ENCODE data around the gene ASRGL1. TPM values are rescaled to one million over a fixed set of nuclear protein-coding genes. Genes with fewer than 3 reads are reported as not detected.
A peak's percentile ranks its signal among the peaks of the same experiment; 100 is the strongest.
"Not testable (repeated sequence)": the region's sequence is repeated elsewhere in the genome, so short reads cannot be mapped to it uniquely, and the experiment has no call there.

The ASRGL1 gene
- total RNA-seq, 1 experiment from 2014 or later = 27.7 TPM

DNA sequence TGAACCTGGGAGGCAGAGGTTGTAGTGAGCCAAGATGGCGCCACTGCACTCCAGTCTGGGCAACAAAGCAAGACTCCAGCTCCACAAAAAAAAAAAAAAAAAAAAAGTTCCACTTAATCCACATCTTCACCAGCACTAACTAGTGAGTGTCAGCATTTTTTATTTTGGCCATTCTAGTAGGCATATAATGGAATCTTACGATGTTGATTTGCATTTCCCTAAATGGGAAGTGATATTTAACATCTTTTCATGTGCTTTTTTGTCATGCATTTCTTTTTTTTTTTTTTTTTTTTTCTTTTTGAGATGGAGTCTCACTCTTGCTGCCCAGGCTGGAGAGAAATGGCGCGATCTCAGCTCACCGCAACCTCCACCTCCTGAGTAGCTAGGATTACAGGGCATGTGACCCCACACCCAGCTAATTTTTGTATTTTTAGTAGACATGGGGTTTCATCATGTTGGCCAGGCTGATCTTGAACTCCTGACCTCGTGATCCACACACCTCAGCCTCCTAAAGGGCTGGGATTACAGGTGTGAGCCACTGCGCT is 6.5 kb downstream of the ASRGL1 start:
- in situ Hi-C loops (cut with HindIII; ENCODE audit: low pct_unique_long_range_greater_than_20kb, low sequenced_read_pairs); DNase-seq (ENCODE audit: low read depth): not testable (repeated sequence)

DNA sequence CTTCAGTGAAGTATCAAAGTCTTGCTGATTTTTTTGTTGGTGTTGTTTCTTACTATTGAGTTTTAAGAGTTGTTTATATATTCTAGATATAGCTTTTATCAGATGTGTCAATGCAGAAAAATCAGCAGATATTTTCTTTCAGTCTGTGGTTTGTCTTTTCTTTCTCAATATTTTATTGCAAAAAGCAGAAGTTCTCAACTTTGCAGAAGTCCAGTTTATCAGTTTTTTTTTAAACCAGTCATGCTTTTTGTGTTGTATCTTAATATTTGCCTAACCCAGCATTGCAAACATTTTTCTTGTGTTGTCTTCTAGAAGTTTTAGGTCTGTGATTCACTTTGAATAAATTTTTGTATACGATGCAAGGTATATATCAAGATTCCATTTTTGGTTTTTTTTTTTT is 7.0 kb downstream of the ASRGL1 start:
- in situ Hi-C loops (cut with HindIII; ENCODE audit: low pct_unique_long_range_greater_than_20kb, low sequenced_read_pairs) = no loop called here
- no peak for DNase-seq (ENCODE audit: low read depth)

DNA sequence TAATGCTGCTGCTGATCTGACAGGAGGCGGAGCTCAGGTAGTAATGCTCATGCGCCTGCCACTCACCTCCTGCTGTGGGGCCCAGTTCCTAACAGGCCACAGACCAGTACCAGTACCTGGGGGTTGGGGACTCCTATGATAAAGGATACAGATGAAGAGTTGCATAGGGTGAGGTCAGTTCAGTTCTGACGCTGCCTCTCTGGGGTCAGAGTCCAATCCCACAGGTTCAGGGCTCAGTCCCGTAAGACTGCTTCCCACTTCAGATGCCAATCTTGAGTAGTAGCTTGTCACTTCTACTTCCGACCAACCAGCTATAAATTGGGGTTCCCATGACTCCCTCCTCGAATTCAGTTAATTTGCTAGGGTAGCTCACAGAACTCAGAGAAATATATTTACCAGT is 8.6 kb downstream of the ASRGL1 start:
- DNase-seq (ENCODE audit: low read depth) = no peak
- in situ Hi-C loops (cut with HindIII; ENCODE audit: low pct_unique_long_range_greater_than_20kb, low sequenced_read_pairs) = no loop called here

DNA sequence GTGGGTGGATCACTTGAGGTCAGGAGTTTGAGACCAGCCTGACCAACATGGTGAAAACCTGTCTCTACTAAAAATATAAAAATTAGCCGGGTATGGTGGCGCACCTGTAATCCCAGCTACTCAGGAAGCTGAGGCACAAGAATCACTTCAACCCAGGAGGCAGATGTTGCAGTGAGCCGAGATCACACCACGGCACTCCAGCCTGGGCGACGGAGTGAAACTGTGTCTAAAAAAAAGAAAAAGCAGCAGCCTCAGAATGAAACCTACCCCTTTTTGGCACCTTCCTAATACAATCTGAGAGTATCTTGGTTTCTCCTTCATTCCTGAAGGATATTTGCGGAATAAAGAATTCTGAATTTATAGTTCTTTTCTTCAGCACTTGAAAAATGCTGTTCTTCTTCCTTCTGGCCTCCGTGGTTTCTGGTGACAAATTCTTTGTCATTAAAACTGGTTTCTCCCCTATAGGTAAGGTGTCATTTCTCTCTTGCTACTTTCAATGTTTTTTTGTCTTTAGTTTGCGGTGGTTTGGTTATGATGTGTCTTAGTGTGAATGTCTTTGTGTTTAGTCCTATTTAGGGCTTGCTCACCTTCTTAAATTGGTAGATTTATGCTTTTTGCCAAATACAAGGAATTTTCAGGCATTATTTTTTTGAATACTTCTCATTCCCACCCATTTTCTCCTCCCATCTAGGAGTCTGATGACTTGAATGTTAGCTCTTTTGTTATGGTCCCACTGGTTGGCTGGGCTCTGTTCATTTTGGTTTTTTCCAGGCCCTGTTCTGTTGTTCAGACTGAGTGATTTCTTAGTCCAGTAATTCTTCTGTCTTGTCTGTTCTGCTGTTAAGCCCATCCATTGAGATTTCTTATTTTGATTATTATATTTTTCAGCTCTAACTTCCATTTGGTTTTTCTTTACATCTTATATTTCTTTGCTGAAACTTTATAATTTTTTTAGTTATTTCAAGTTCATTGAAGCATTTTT is 15.4 kb downstream of the ASRGL1 start:
- in situ Hi-C loops (cut with HindIII; ENCODE audit: low pct_unique_long_range_greater_than_20kb, low sequenced_read_pairs) = no loop called here
- DNase-seq (ENCODE audit: low read depth) = no peak

DNA sequence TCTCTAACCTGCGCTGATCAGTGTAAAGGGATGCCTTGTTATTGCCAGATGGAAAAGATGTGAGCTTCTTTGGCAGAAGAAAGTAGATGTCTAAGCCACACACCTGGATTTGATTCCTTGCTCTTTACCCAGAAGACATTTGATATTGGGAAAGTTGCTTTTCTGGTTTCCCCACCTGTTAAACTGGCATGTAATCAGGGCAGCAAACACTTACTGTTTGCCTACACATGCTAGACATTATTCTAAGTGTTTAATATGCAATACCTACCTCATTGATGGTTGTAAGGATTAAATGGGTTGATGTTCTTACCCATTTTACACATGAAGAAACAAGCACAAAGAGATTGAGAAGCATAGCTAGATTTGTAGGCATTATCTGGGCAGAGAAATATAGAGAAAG is 16.6 kb downstream of the ASRGL1 start:
- in situ Hi-C loops (cut with HindIII; ENCODE audit: low pct_unique_long_range_greater_than_20kb, low sequenced_read_pairs) = no loop called here
- DNase-seq (ENCODE audit: low read depth) = no peak

DNA sequence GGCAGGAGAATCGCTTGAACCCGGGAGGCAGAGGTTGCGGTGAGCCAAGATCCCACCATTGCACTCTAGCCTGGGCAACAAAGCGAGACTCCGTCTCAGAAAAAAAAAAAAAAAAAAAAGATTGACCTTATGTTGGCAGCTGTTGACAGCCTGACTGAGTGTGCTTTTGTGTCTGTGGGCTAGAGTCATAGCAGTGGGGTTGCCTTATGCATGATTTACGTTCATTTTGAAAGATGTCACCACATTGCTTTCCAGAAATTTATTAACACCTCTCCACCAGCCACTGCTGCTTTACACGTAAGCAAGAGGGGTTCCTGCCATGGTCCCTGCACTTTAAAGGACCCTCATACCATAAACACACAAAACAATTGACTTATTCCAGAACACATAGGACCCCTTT is 21.0 kb downstream of the ASRGL1 start:
- in situ Hi-C loops (cut with HindIII; ENCODE audit: low pct_unique_long_range_greater_than_20kb, low sequenced_read_pairs) = no loop called here
- no peak for DNase-seq (ENCODE audit: low read depth)

DNA sequence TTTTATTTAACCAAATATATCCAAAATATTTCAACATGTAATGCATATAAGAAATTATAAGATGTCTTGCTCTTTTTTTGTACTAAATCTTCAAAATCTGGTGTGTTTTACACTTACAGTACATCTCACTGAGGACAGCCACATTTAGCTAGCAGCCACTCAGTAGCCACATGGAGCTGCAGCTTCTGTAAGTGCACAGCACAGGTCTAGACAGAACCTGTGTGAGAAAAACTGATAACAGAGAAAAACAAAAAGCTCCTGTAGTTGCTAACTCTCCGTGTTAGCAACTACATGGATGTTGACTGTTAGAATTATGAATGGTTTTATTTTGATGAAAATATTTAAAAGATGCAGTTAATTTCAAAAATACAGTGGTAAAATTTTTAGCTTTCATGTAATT is 22.2 kb downstream of the ASRGL1 start:
- no peak for DNase-seq (ENCODE audit: low read depth)
- in situ Hi-C loops (cut with HindIII; ENCODE audit: low pct_unique_long_range_greater_than_20kb, low sequenced_read_pairs) = no loop called here

DNA sequence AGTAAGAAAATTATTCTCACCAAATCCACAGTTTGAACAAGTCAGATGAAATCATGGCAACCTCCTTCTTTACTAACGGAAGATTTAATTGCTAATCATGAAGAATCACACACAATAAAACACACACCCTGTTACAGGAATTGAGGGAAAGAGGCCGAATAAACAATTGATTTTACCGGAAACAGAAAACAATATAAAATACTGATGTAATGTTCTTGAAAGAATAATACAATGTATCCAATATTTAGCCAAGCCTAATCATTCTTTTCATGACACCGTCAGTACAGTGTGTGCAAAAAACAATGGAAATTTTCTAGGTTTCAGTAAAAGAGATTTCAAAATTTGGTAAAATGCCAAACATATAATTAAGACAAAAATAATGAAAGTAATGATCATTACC is 23.4 kb downstream of the ASRGL1 start:
- no peak for DNase-seq (ENCODE audit: low read depth)
- in situ Hi-C loops (cut with HindIII; ENCODE audit: low pct_unique_long_range_greater_than_20kb, low sequenced_read_pairs) = no loop called here

DNA sequence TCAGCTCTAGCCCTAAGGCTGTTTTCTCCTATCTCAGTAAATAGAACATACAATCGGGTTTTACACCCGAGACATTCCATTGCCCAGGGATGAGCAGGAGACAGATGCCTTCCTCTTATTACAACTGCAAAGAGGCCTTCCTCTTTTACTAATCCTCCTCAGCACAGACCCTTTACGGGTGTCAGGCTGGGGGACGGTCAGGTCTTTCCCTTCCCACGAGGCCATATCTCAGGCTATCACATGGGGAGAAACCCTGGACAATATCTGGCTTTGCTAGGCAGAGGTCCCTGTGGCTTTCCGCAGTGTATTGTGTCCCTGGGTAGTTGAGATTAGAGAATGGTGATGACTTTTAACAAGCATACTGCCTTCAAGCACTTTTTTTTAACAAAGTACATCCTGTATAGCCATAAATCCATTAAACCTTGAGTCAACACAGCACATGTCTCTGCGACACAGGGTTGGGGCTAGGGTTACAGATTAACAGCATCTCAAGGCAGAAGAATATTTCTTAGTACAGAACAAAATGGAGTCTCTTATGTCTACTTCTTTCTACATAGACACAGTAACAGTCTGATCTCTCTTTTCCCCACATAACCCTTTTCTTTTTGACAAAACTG is 31.7 kb downstream of the ASRGL1 start:
- DNase-seq (ENCODE audit: low read depth); in situ Hi-C loops (cut with HindIII; ENCODE audit: low pct_unique_long_range_greater_than_20kb, low sequenced_read_pairs): not testable (repeated sequence)

DNA sequence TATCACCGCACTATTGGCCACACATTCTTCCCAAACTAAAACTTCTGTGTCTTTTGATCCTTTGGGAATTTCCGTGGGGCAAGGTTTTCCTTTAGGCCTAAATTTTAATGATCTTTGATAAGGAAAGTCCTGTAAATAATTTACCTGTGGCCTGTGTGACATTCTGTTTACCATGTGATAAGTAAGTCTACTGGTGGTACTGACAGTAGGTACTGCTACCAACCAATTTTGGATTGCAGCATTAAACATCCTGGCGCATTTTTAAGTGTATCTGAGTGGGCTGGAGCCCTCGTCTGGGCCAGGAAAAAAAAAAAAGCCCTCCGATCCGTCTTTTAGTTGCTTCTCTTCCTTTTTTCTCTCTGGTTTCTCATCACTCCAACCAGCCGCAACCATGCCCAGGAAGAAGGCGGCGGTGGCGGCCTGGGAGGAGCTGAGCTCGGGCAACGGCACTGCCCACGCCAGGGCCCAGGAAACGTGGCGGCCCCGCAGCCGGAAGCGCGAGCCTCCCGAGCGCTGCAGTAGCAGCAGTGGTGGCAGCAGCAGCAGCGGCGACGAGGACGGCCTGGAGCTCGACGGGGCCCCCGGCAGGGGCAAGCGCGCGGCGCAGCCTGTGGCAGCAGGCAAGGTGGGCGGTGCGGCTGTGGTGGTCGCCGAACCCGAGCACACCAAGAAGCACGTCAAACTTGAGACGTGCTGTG is 33.6 kb downstream of the ASRGL1 start:
- no peak for DNase-seq (ENCODE audit: low read depth)
- in situ Hi-C loops (cut with HindIII; ENCODE audit: low pct_unique_long_range_greater_than_20kb, low sequenced_read_pairs) = no loop called here

DNA sequence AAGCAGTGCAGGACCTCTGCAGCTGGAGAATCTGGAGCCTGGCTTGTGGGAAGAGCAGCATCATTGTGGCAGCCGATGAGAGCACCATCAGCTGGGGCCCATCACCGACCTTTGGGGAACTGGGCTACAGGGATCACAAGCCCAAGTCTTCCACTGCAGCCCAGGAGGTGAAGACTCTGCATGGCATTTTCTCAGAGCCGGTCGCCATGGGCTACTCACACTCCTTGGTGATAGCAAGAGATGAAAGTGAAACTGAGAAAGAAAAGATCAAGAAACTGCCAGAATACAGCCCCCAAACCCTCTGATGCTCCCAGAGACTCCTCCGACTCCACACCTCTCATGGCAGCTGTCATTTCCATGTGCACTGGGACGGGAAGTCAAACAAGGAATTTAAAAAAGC is 35.6 kb downstream of the ASRGL1 start:
- in situ Hi-C loops (cut with HindIII; ENCODE audit: low pct_unique_long_range_greater_than_20kb, low sequenced_read_pairs) = no loop called here
- DNase-seq (ENCODE audit: low read depth) = no peak

DNA sequence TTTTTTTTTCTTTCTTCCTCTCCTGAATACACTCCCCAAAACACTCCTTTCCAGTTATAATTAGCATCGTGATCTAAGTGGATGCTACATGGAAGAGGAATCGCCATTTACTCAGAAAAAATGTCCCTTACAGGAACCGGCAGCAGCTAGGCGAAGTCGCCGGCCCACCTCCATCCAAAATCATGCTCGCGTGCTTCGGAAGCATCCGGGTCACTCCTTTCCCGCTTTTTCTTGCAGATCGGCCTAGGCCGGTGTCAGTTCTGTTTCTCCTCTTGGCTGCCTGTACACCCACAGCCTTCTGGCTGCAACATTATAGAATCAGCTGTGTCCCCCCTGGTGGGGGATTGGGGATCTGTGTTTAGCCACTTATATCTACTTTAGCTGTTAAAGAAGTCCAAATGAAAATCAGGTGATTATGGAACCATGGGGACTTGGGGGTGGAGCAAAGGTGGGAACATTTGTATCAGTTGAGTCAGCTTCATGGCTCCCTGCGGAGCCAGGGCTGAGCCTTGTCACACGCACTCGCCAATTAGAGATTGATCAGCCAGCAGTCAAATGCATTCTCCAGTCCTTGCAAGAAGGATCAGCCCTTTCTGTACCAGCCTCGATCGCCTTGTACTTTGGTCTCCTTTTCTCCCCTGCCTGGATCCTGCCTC is 36.3 kb downstream of the ASRGL1 start:
- DNase-seq (ENCODE audit: low read depth) = no peak
- in situ Hi-C loops (cut with HindIII; ENCODE audit: low pct_unique_long_range_greater_than_20kb, low sequenced_read_pairs) = no loop called here

DNA sequence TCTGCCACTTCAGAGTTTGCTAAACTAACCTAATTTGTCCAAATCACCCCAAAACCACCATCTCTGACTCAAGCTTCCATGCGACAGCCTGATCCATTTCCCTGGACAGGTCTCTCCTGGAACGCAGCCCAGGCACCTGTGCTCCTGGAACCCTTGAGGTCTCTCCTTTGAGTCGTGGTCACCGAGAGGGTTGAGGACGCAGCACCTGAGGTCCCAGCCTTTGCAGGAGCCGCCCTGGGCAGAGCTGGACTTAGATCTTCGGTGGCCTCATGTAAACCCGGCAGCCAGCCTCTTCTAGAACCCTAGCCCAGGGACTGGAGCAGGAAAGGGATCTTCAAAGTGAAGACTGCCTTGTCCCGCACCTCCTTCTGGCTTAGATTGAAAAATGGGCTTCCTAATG is 37.6 kb downstream of the ASRGL1 start:
- in situ Hi-C loops (cut with HindIII; ENCODE audit: low pct_unique_long_range_greater_than_20kb, low sequenced_read_pairs) = no loop called here
- no peak for DNase-seq (ENCODE audit: low read depth)

DNA sequence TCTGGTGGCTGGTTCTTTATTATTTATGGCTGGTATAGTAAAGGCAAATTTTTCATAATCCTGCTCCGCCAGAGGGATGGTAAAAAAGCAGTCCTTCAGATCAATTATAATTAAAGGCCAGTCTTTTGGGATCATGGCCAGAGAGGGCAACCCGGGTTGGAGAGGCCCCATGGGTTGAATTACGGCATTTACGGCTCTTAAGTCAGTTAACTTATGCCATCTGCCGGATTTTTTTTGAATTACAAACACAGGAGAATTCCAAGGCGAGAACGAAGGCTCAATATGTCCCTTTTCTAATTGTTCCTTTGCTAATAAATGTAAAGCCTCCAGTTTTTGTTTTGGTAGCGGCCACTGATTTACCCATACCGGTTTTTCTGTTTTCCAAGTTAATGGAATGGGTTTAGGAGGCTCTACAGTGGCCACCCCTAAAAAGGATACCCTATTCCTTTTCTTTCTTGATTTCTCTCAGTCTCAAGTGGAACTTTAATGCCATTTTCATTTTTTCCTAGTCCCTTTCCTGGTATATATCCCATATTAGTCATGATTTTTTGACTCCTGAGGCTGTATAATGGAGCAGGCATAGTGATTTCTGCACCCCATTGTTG is 41.3 kb downstream of the ASRGL1 start:
- DNase-seq (ENCODE audit: low read depth); in situ Hi-C loops (cut with HindIII; ENCODE audit: low pct_unique_long_range_greater_than_20kb, low sequenced_read_pairs): not testable (repeated sequence)

DNA sequence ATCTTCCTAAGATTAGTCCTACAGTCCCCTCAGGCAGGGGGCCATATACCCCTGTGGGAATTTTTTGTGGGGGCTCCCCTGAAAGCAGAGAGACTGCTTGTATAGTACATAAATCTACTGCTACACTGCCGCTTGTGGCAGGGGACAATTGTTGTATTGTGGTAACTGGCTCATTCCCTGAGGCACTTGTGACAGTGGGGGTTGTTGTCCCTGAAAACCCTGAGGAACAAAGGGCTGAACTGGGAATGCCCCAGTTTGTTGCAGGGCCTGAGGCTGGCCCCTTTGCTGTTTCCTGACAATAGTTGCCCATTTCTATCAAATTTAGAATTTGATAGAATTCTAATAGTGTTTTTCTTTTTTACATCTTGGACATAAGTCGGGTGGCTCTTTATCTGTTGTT is 42.3 kb downstream of the ASRGL1 start:
- DNase-seq (ENCODE audit: low read depth); in situ Hi-C loops (cut with HindIII; ENCODE audit: low pct_unique_long_range_greater_than_20kb, low sequenced_read_pairs): not testable (repeated sequence)

DNA sequence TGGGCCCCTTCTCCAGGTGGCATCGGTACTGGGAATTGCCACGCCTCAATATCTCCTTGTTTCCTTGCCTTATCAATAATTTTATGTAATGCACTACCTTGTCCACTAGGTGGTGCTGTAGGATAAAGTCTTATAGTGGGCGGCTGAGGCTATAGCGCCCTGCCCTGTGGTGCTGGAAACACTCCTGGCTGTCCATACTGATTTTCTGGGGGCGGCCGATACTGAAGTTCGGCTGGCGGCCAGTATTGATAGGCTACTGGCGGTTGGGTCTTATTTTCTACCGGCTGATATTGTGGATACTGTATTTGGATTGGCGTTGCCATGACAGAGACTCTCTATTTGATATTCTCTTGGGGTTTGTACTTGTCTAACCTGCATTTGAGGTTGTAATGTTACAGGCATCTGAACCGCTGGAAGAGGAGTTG is 43.6 kb downstream of the ASRGL1 start:
- in situ Hi-C loops (cut with HindIII; ENCODE audit: low pct_unique_long_range_greater_than_20kb, low sequenced_read_pairs) = not testable (repeated sequence)
- DNase-seq (ENCODE audit: low read depth) = peak; percentile 61

DNA sequence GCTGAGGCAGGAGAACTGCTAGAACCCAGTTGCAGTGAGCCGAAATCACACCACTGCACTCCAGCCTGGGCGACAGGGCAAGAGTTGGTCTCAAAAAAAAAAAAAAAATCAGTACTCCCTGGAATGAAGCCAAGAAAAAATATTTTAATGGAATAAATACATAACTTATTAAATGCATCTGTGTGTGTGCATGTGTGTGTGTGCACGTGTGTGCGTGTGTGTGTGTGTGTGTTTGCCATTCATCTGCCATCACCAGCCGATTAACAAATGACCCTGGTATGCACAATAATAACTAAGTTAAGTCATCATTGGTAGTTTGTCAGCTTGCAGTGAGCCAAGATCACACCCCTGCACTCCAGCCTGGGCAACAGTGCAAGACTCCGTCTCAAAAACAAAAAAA is 46.6 kb downstream of the ASRGL1 start:
- in situ Hi-C loops (cut with HindIII; ENCODE audit: low pct_unique_long_range_greater_than_20kb, low sequenced_read_pairs) = no loop called here

DNA sequence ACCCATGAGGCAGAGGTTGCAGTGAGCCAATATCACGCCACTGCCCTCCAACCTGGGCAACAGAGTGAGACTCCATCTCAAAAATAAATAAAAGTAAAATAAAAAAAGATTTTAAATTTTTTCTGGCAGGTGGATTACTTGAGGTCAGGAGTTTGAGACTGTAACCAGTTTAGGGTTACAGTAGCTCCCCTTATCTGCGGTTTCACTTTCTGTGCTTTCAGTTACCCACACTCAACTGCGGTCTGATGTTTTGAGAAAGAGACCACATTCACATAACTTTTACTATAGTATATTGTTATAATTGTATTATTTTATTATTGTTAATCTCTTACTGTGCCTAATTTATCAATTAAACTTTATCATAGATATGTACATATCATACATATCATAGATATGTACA is 48.8 kb downstream of the ASRGL1 start:
- in situ Hi-C loops (cut with HindIII; ENCODE audit: low pct_unique_long_range_greater_than_20kb, low sequenced_read_pairs); DNase-seq (ENCODE audit: low read depth): not testable (repeated sequence)

More for the DNA sequence above, 46.6 kb downstream of the ASRGL1 start:
- peak; percentile 15 for DNase-seq (ENCODE audit: low read depth)
